ENCODE results near the gene CEP89. TPM values are rescaled to one million over a fixed set of nuclear protein-coding genes. Genes with fewer than 3 reads are reported as not detected.

CEP89 gene
- total and polyA plus RNA-seq, 10 donors, result 5.9 to 16.0 (median 10.7) TPM

GRCh38 chr19:32876919-32877285 lies 94.9 kb downstream of the CEP89 start:
- H3K27me3 ChIP-seq (replicated peaks in 1 of 7), result no peaks in the 10 kb centered on the region

GRCh38 chr19:32876236-32876918 lies 95.4 kb downstream of the CEP89 start:
- no peaks in the 10 kb centered on the region for H3K27me3 ChIP-seq (replicated peaks in 1 of 7)
- 84 to 88% (median 88%) methylated on average over 6 to 9 of the region's 9 CpGs for WGBS, 5 donors

More at GRCh38 chr19:32876919-32877285, 94.9 kb downstream of the CEP89 start:
- DNase-seq, result peak; percentile 57
- TF ChIP-seq POLR2AphosphoS5 (IDR thresholded peaks at IDR 0.05) (no peak), POLR2A (IDR thresholded peaks at IDR 0.05) (no peak), CTCF (IDR thresholded peaks at IDR 0.05 in 8 of 11, conservative IDR thresholded peaks at IDR 0.05 in 3 of 11) (no peak)
- 83 to 96% (median 95%) methylated on average over 12 of the region's 12 CpGs for WGBS, 5 donors
- H3K9me3 ChIP-seq, result no peaks in the 10 kb centered on the region
- no peaks in the 10 kb centered on the region for H3K4me1 ChIP-seq
- H3K36me3 ChIP-seq, result peaks cover 0 to 51% (median 8%) of the 10 kb centered on the region in 6 donors
- H3K4me3 ChIP-seq, result no peak overlapping the region
- no peak overlapping the region for H3K27ac ChIP-seq
- intact Hi-C loops (cut with DNase I; ENCODE audit: low total_unique reads), result no loop called here

GRCh38 chr19:32875428-32875827 lies 96.3 kb downstream of the CEP89 start:
- peaks cover 0 to 36% (median 8%) of the 10 kb centered on the region in 6 donors for H3K36me3 ChIP-seq
- WGBS, 5 donors, result 76 to 91% (median 82%) methylated on average over 7 of the region's 7 CpGs
- no peak overlapping the region for H3K4me3 ChIP-seq
- no peak overlapping the region for H3K27ac ChIP-seq
- H3K9me3 ChIP-seq, result no peaks in the 10 kb centered on the region
- TF ChIP-seq POLR2A (IDR thresholded peaks at IDR 0.05) (no peak), CTCF (IDR thresholded peaks at IDR 0.05 in 8 of 11, conservative IDR thresholded peaks at IDR 0.05 in 3 of 11) (no peak), POLR2AphosphoS5 (IDR thresholded peaks at IDR 0.05) (no peak)
- intact Hi-C loops (cut with DNase I; ENCODE audit: low total_unique reads), result no loop called here
- H3K4me1 ChIP-seq, result no peaks in the 10 kb centered on the region
- H3K27me3 ChIP-seq (replicated peaks in 1 of 7), result no peaks in the 10 kb centered on the region
- peak; percentile 49 for DNase-seq

More at GRCh38 chr19:32876236-32876918, 95.4 kb downstream of the CEP89 start:
- H3K27ac ChIP-seq, result no peak overlapping the region
- DNase-seq, result peak; percentile 51
- no peak overlapping the region for H3K4me3 ChIP-seq
- TF ChIP-seq CTCF (IDR thresholded peaks at IDR 0.05 in 8 of 11, conservative IDR thresholded peaks at IDR 0.05 in 3 of 11), result no peak
- TF ChIP-seq POLR2A (IDR thresholded peaks at IDR 0.05), result no peak
- TF ChIP-seq POLR2AphosphoS5 (IDR thresholded peaks at IDR 0.05), result no peak
- no peaks in the 10 kb centered on the region for H3K4me1 ChIP-seq
- intact Hi-C loops (cut with DNase I; ENCODE audit: low total_unique reads), result no loop called here
- H3K36me3 ChIP-seq, result peaks cover 0 to 46% (median 8%) of the 10 kb centered on the region in 6 donors
- no peaks in the 10 kb centered on the region for H3K9me3 ChIP-seq

- no peaks in the 10 kb centered on the region for H3K9me3 ChIP-seq
- no peak overlapping the region for H3K4me3 ChIP-seq
- no peaks in the 10 kb centered on the region for H3K4me1 ChIP-seq
- 78 to 97% (median 88%) methylated on average over 9 of the region's 9 CpGs for WGBS, 5 donors
- intact Hi-C loops (cut with DNase I; ENCODE audit: low total_unique reads), result no loop called here
- H3K36me3 ChIP-seq, result peaks cover 0 to 28% (median 4%) of the 10 kb centered on the region in 6 donors
- no peak for TF ChIP-seq POLR2A (IDR thresholded peaks at IDR 0.05)
- TF ChIP-seq CTCF (IDR thresholded peaks at IDR 0.05 in 8 of 11, conservative IDR thresholded peaks at IDR 0.05 in 3 of 11), result no peak
- TF ChIP-seq POLR2AphosphoS5 (IDR thresholded peaks at IDR 0.05), result no peak
- no peaks in the 10 kb centered on the region for H3K27me3 ChIP-seq (replicated peaks in 1 of 7)
- H3K27ac ChIP-seq, result no peak overlapping the region
- DNase-seq, result peak; percentile 39
Measured at GRCh38 chr19:32874605-32875004, 97.2 kb downstream of the CEP89 start.
